Vagina (tissue), 2 donors: ENCODE results near the gene SLC27A3. TPM values are rescaled to one million over a fixed set of nuclear protein-coding genes. Genes with fewer than 3 reads are reported as not detected.
"Not testable (repeated sequence)": the region's sequence is repeated elsewhere in the genome, so short reads cannot be mapped to it uniquely, and the experiment has no call there.

Source experiments
- DNase-seq, 2 donors: peaks; one replicate each; pipeline ENCODE4 v3.0.0-alpha.2; 2017; ENCODE audit errors: extremely low spot score in 2 of 2
- H3K27ac ChIP-seq: fragments of 200-600 bp; sonication (generic); one replicate; pipeline ENCODE4 v1.5.1; 2019
- H3K27me3 ChIP-seq: fragments of 200-600 bp; sonication (generic); one replicate; pipeline ENCODE4 v1.5.1; 2019
- H3K36me3 ChIP-seq, 2 donors: fragments of 200-600 bp; sonication (generic); one replicate each; pipeline ENCODE4 v1.5.1; 2017 to 2019
- H3K4me1 ChIP-seq: fragments of 200-600 bp; sonication (generic); one replicate; pipeline ENCODE4 v1.5.1; 2019
- H3K4me3 ChIP-seq, 2 donors: fragments of 200-600 bp; sonication (generic); 1 replicate in 1 of 2; 2 replicates in 1 of 2; pipeline ENCODE4 v1.5.1; 2016 to 2019
- H3K9me3 ChIP-seq: fragments of 200-600 bp; sonication (generic); one replicate; pipeline ENCODE4 v1.5.1; 2019
- POLR2A ChIP-seq, 2 donors: fragments of 450-650 bp; IDR thresholded peaks; one replicate each; pipeline ENCODE4 v1.6.1; 2017; ENCODE audit warnings: antibody characterized with exemption in 2 of 2, mild to moderate bottlenecking in 2 of 2, moderate library complexity in 2 of 2
- POLR2AphosphoS5 ChIP-seq, 2 donors: sonication (generic); formaldehyde crosslinking; IDR thresholded peaks; one replicate each; pipeline ENCODE4 v1.9.0; 2017; ENCODE audit warnings: antibody characterized with exemption in 2 of 2, mild to moderate bottlenecking in 2 of 2, low read depth in 1 of 2; ENCODE audit not compliant: insufficient read depth in 1 of 2
- intact Hi-C: fragments of 100-400 bp; cut with DNase I; formaldehyde crosslinking; loops from one replicate; pipeline ENCODE4 v1.15.1; 2023
- total RNA-seq: library from RNA; depleted of rRNA; stranded (reverse); fragments of >200 nt; gene quantifications from one replicate; pipeline ENCODE4 v1.2.3, GENCODE V29; 2016
- TF ChIP-seq, protein P1 (sequence below), 3 experiments: fragments of 450-650 bp in 2 of 3; fragments of 200-600 bp in 1 of 3; sonication (generic) in 1 of 3; IDR thresholded peaks; one replicate each; pipeline ENCODE4 v1.5.1; 2017 to 2019; ENCODE audit warnings: antibody characterized with exemption in 3 of 3, mild to moderate bottlenecking in 2 of 3, moderate library complexity in 2 of 3

The SLC27A3 gene
- total RNA-seq, 1 donor from 2014 or later = 31.4 TPM

DNA sequence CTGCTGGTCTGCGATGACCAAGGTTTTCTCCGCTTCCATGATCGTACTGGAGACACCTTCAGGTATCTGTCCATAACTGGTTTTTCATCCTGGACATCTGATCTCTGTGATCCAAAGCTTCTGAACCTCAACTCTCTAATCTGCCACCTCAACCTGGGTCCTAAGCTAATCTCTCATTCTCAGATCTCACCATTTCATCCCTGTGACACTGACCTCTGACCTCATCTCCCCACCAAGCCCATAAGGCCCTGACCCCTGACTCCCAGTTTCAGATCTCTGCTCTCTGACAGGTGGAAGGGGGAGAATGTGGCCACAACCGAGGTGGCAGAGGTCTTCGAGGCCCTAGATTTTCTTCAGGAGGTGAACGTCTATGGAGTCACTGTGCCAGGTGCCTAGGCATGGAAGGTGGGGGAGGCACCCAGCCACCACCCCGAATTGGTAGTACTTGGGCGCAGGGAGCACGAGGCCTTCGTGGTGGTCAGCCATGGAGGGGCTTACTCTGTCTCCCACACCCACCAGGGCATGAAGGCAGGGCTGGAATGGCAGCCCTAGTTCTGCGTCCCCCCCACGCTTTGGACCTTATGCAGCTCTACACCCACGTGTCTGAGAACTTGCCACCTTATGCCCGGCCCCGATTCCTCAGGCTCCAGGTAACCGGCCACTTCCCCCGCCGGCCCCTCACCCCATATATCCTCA lies 3.8 kb downstream of the SLC27A3 start:
- Histone ChIP-seq H3K27me3 (no peaks in the 10 kb centered on the region), H3K4me3 (no peak overlapping the region), H3K27ac (no peak overlapping the region), H3K4me1 (peaks cover 58% of the 10 kb centered on the region), H3K9me3 (no peaks in the 10 kb centered on the region), H3K36me3 (peaks cover 0 to 7% of the 10 kb centered on the region in 2 donors)
- no peak for DNase-seq
- TF ChIP-seq POLR2A (IDR thresholded peaks at IDR 0.05) (no peak), POLR2AphosphoS5 (IDR thresholded peaks at IDR 0.05; ENCODE audit: insufficient read depth in 1 of 2, low read depth in 1 of 2) (no peak)
- TF ChIP-seq, protein P1, sequence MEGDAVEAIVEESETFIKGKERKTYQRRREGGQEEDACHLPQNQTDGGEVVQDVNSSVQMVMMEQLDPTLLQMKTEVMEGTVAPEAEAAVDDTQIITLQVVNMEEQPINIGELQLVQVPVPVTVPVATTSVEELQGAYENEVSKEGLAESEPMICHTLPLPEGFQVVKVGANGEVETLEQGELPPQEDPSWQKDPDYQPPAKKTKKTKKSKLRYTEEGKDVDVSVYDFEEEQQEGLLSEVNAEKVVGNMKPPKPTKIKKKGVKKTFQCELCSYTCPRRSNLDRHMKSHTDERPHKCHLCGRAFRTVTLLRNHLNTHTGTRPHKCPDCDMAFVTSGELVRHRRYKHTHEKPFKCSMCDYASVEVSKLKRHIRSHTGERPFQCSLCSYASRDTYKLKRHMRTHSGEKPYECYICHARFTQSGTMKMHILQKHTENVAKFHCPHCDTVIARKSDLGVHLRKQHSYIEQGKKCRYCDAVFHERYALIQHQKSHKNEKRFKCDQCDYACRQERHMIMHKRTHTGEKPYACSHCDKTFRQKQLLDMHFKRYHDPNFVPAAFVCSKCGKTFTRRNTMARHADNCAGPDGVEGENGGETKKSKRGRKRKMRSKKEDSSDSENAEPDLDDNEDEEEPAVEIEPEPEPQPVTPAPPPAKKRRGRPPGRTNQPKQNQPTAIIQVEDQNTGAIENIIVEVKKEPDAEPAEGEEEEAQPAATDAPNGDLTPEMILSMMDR (IDR thresholded peaks at IDR 0.05) = no peak
- intact Hi-C loops = no loop called here

DNA sequence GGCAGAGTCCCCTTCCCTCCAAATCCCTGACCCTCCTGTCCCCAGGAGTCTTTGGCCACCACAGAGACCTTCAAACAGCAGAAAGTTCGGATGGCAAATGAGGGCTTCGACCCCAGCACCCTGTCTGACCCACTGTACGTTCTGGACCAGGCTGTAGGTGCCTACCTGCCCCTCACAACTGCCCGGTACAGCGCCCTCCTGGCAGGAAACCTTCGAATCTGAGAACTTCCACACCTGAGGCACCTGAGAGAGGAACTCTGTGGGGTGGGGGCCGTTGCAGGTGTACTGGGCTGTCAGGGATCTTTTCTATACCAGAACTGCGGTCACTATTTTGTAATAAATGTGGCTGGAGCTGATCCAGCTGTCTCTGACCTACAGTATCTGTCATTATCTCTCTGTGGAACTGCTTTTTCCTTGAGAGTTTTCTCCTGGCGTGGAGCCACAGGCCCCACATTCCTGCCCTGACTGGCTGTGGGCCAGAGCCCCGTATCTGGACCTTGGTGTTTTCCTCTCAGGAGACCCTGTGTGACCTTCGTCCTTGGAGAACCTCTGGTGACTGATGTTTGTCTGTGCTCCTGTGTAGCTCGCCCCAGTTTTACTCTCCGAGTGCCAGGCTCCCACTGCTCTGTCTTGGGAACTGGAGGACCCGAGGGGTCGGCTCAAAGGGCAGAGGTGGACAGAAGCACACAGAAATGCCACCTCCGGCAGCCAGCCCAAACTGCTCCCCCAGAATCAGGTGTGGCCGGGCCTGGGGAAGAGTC lies 4.8 kb downstream of the SLC27A3 start:
- no peaks in the 10 kb centered on the region for H3K9me3 ChIP-seq
- H3K27ac ChIP-seq = no peak overlapping the region
- no peaks in the 10 kb centered on the region for H3K27me3 ChIP-seq
- TF ChIP-seq POLR2AphosphoS5 (IDR thresholded peaks at IDR 0.05; ENCODE audit: insufficient read depth in 1 of 2, low read depth in 1 of 2) (no peak), POLR2A (IDR thresholded peaks at IDR 0.05) (no peak)
- TF ChIP-seq, protein P1 (IDR thresholded peaks at IDR 0.05) = no peak
- peaks cover 51% of the 10 kb centered on the region for H3K4me1 ChIP-seq
- intact Hi-C loops = no loop called here
- no peak for DNase-seq
- no peak overlapping the region for H3K4me3 ChIP-seq
- peaks cover 0 to 7% of the 10 kb centered on the region in 2 donors for H3K36me3 ChIP-seq

GRCh38 chr1:153780551-153780950 lies 5.3 kb downstream of the SLC27A3 start:
- intact Hi-C loops = no loop called here

GRCh38 chr1:153782648-153783047 lies 7.4 kb downstream of the SLC27A3 start:
- intact Hi-C loops, H3K27me3 ChIP-seq, H3K9me3 ChIP-seq, H3K36me3 ChIP-seq, DNase-seq: not testable (repeated sequence)
- peak overlapping the region; percentile 61 to 62 for H3K4me3 ChIP-seq
- peaks cover 30% of the 10 kb centered on the region for H3K4me1 ChIP-seq
- peak overlapping the region; percentile 95 for H3K27ac ChIP-seq

More at GRCh38 chr1:153780551-153780950, 5.3 kb downstream of the SLC27A3 start:
- Histone ChIP-seq H3K27me3 (no peaks in the 10 kb centered on the region), H3K9me3 (no peaks in the 10 kb centered on the region), H3K36me3 (peaks cover 0 to 7% of the 10 kb centered on the region in 2 donors), H3K4me3 (no peak overlapping the region), H3K27ac (no peak overlapping the region), H3K4me1 (peaks cover 49% of the 10 kb centered on the region)
- no peak for DNase-seq
- no peak for TF ChIP-seq POLR2A (IDR thresholded peaks at IDR 0.05)
- TF ChIP-seq POLR2AphosphoS5 (IDR thresholded peaks at IDR 0.05; ENCODE audit: insufficient read depth in 1 of 2, low read depth in 1 of 2) = no peak
- TF ChIP-seq, protein P1 (IDR thresholded peaks at IDR 0.05) = no peak

GRCh38 chr1:153783233-153784190 lies 8.3 kb downstream of the SLC27A3 start:
- intact Hi-C loops = no loop called here
- Histone ChIP-seq H3K27ac (peak overlapping the region; percentile 95), H3K9me3 (no peaks in the 10 kb centered on the region), H3K27me3 (no peaks in the 10 kb centered on the region), H3K4me1 (peaks cover 21% of the 10 kb centered on the region), H3K4me3 (peak overlapping the region; percentile 61 to 62), H3K36me3 (peaks cover 0 to 7% of the 10 kb centered on the region in 2 donors)
- TF ChIP-seq POLR2A (IDR thresholded peaks at IDR 0.05) (peak; percentile 32 to 98), POLR2AphosphoS5 (IDR thresholded peaks at IDR 0.05; ENCODE audit: insufficient read depth in 1 of 2, low read depth in 1 of 2) (peak; percentile 97 to 100)
- TF ChIP-seq, protein P1 (IDR thresholded peaks at IDR 0.05) = peak in 1 of 3 experiments; percentile 32
- no peak for DNase-seq
